IMR-90 (cell line): ENCODE results near the gene FBN1. TPM values are rescaled to one million over a fixed set of nuclear protein-coding genes. Genes with fewer than 3 reads are reported as not detected.

Source experiments
- ATAC-seq: fragments of 200-7000 bp; cut with Tn5 transposase; 2 replicates; pipeline ENCODE4 v1.9.1; 2020; ENCODE audit warnings: low read depth, mild to moderate bottlenecking, moderate library complexity
- BruUV-seq: library from RNA; stranded (reverse); fragments of 400-500 nt; replicated peaks from 2 replicates; lab custom pipeline; 2021; lab: Mats Ljungman, UMichigan
- CTCF ChIA-PET: fragments of 300-600 bp; formaldehyde crosslinking; extraction: SDS; loops from one replicate; lab custom pipeline; 2021; ENCODE audit warnings: antibody characterized with exemption; lab: Yijun Ruan, JAX
- POLR2A ChIA-PET: fragments of 300-600 bp; sonication (Branson Sonifier 250); formaldehyde crosslinking; loops from one replicate; lab custom pipeline; 2022; ENCODE audit warnings: antibody characterized with exemption; ENCODE audit not compliant: unreplicated experiment; lab: Charles Lee
- DNase-seq: peaks from one replicate; pipeline ENCODE4 v3.0.0; 2013
- H2AFZ ChIP-seq: replicated peaks from 2 replicates; pipeline ENCODE3; 2013; ENCODE audit warnings: low read length, mild to moderate bottlenecking; ENCODE audit not compliant: poor library complexity
- H2AK5ac ChIP-seq: 2 replicates; pipeline ENCODE4 v1.6.1; 2013; ENCODE audit warnings: low read depth, low read length, inconsistent platforms
- H2AK9ac ChIP-seq: replicated peaks from 2 replicates; pipeline ENCODE3; 2013; ENCODE audit warnings: mild to moderate bottlenecking, low read depth, low read length, moderate library complexity; ENCODE audit not compliant: poor library complexity
- H2BK120ac ChIP-seq: 2 replicates; pipeline ENCODE4 v1.6.1; 2013; ENCODE audit warnings: low read depth, low read length, inconsistent platforms
- H2BK15ac ChIP-seq: 3 replicates; pipeline ENCODE4 v1.6.1; 2013; ENCODE audit warnings: low read depth, low read length, inconsistent platforms
- H2BK20ac ChIP-seq: 2 replicates; pipeline ENCODE4 v1.6.1; 2013; ENCODE audit warnings: low read depth, mild to moderate bottlenecking, inconsistent platforms, low read length, moderate library complexity
- H2BK5ac ChIP-seq: 2 replicates; pipeline ENCODE4 v1.6.1; 2013; ENCODE audit warnings: mild to moderate bottlenecking, low read depth, low read length, inconsistent platforms; ENCODE audit not compliant: poor library complexity, severe bottlenecking
- H3K14ac ChIP-seq: replicated peaks from 2 replicates; pipeline ENCODE4 v1.6.1; 2013; ENCODE audit warnings: low read depth, low read length, inconsistent platforms
- H3K18ac ChIP-seq: 2 replicates; pipeline ENCODE4 v1.6.1; 2013; ENCODE audit warnings: low read depth, low read length, control low read depth
- H3K23ac ChIP-seq: 2 replicates; pipeline ENCODE4 v1.6.1; 2013; ENCODE audit warnings: low read depth, low read length, inconsistent platforms
- H3K27ac ChIP-seq: 2 replicates; pipeline ENCODE4 v1.5.1; 2013; ENCODE audit warnings: mild to moderate bottlenecking, control low read depth, low read length; ENCODE audit not compliant: insufficient read depth
- H3K27me3 ChIP-seq: 2 replicates; pipeline ENCODE4 v1.6.1; 2013; ENCODE audit warnings: low read length; ENCODE audit not compliant: control insufficient read depth, insufficient read depth
- H3K36me3 ChIP-seq: 2 replicates; pipeline ENCODE4 v1.6.1; 2013; ENCODE audit warnings: low read length, mixed read lengths; ENCODE audit not compliant: control insufficient read depth, insufficient read depth
- H3K4ac ChIP-seq: 2 replicates; pipeline ENCODE4 v1.6.1; 2013; ENCODE audit warnings: low read depth, low read length, inconsistent platforms
- H3K4me1 ChIP-seq: 2 replicates; pipeline ENCODE4 v1.6.1; 2013; ENCODE audit warnings: low read length, mixed read lengths; ENCODE audit not compliant: control insufficient read depth, insufficient read depth
- H3K4me2 ChIP-seq: 2 replicates; pipeline ENCODE4 v1.6.1; 2013; ENCODE audit warnings: low read depth, mild to moderate bottlenecking, control low read depth, low read length, moderate library complexity
- H3K4me3 ChIP-seq: 2 replicates; pipeline ENCODE4 v1.5.1; 2013; ENCODE audit warnings: low read depth, mild to moderate bottlenecking, control low read depth, low read length, moderate library complexity; ENCODE audit not compliant: insufficient read depth
- H3K56ac ChIP-seq: 2 replicates; pipeline ENCODE4 v1.6.1; 2013; ENCODE audit warnings: low read length, inconsistent platforms; ENCODE audit not compliant: insufficient read depth; ENCODE audit errors: extremely low read depth
- H3K79me1 ChIP-seq, 2 experiments: 2 replicates each; pipeline ENCODE4 v1.6.1; 2013; ENCODE audit warnings: low read length in 2 of 2, inconsistent platforms in 1 of 2, low read depth in 1 of 2
- H3K9ac ChIP-seq: 2 replicates; pipeline ENCODE4 v1.6.1; 2013; ENCODE audit warnings: low read depth, low read length, control low read depth
- H3K9me1 ChIP-seq: 2 replicates; pipeline ENCODE4 v1.6.1; 2013; ENCODE audit warnings: low read length, inconsistent platforms; ENCODE audit not compliant: insufficient read depth
- H3K9me3 ChIP-seq: 2 replicates; pipeline ENCODE4 v1.6.1; 2013; ENCODE audit warnings: low read length; ENCODE audit not compliant: control insufficient read depth, insufficient read depth
- H4K20me1 ChIP-seq: 2 replicates; pipeline ENCODE4 v1.6.1; 2013; ENCODE audit warnings: low read length, inconsistent platforms; ENCODE audit not compliant: insufficient read depth
- H4K5ac ChIP-seq: 2 replicates; pipeline ENCODE4 v1.6.1; 2013; ENCODE audit warnings: mild to moderate bottlenecking, low read depth, low read length, control low read depth
- H4K8ac ChIP-seq, 2 experiments: 2 replicates each; pipeline ENCODE4 v1.6.1; 2013; ENCODE audit warnings: low read depth in 2 of 2, low read length in 2 of 2, control low read depth in 1 of 2, inconsistent platforms in 1 of 2
- H4K91ac ChIP-seq: 2 replicates; pipeline ENCODE4 v1.6.1; 2013; ENCODE audit warnings: low read depth, low read length, inconsistent platforms; ENCODE audit not compliant: insufficient read depth
- ELK1 ChIP-seq: fragments of 150-350 bp; IDR thresholded peaks from 2 replicates; pipeline ENCODE4 v1.6.1; 2016; ENCODE audit warnings: low read depth, mild to moderate bottlenecking, low read length, moderate library complexity, borderline replicate concordance
- NFE2L2 ChIP-seq: fragments of 150-350 bp; IDR thresholded peaks from 2 replicates; pipeline ENCODE4 v1.6.1; 2016; ENCODE audit warnings: low read depth, mild to moderate bottlenecking, low read length
- RFX5 ChIP-seq: IDR thresholded peaks from 2 replicates; pipeline ENCODE4 v1.8.0; 2012; ENCODE audit warnings: low read depth, mild to moderate bottlenecking, low read length, moderate library complexity
- USF2 ChIP-seq: fragments of 150-350 bp; IDR thresholded peaks from 2 replicates; pipeline ENCODE4 v1.6.1; 2017; ENCODE audit warnings: mild to moderate bottlenecking, antibody characterized with exemption, low read length, low read depth
- WGBS, 2 experiments: methylation state at CpG; one replicate each; pipeline versions ENCODE4 v1.1.5 to v1.1.7; 2013; ENCODE audit warnings: missing lambda C conversion rate in 2 of 2; ENCODE audit not compliant: insufficient read length in 1 of 2; ENCODE audit errors: extremely low coverage in 2 of 2; 5-methylcytosine and 5-hydroxymethylcytosine counted together
- dilution Hi-C: fragments of 300-500 bp; cut with HindIII; formaldehyde crosslinking; loops from one replicate; pipeline ENCODE4 v1.14.3; 2018; ENCODE audit warnings: low sequenced_read_pairs; ENCODE audit not compliant: unreplicated experiment
- in situ Hi-C: fragments of 300-500 bp; cut with MboI; formaldehyde crosslinking; loops from 3 replicates; pipeline ENCODE4 v1.14.3; 2019; ENCODE audit warnings: low sequenced_read_pairs, inconsistent platforms, mixed read lengths
- intact Hi-C: fragments of 100-400 bp; cut with micrococcal nuclease; formaldehyde crosslinking; loops from 2 replicates; pipeline ENCODE4 v1.10.0; 2022
- polyA plus RNA-seq, 3 experiments: library from polyadenylated mRNA; depleted of rRNA; stranded (reverse); fragments of >200 nt; gene quantifications; 2 replicates each; pipeline ENCODE4 v1.2.3, GENCODE V29; 2012; ENCODE audit warnings: low replicate concordance in 1 of 3
- total RNA-seq: library from RNA; depleted of rRNA; stranded (reverse); fragments of >200 nt; gene quantifications from 2 replicates; pipeline ENCODE4 v1.2.3, GENCODE V29; 2012

The FBN1 gene
- total and polyA plus RNA-seq, 2 of the 4 experiments (the other 2 are of a cell fraction): 134 to 283 TPM

- TF ChIP-seq RFX5 (no peak), ELK1 (no peak), NFE2L2 (no peak), USF2 (no peak)
- BruUV-seq: no TSS peak
- intact Hi-C loops: no loop called here
These were observed 165.8 kb downstream of the FBN1 start for GRCh38 chr15:48479751-48480150.

More at GRCh38 chr15:48479751-48480150, 165.8 kb downstream of the FBN1 start:
- Histone ChIP-seq H3K36me3 (peaks cover 24% of the 10 kb centered on the region), H3K4me3 (no peak overlapping the region), H2AK5ac (peak overlapping the region; percentile 36; the same call in 1 of the 2 replicates), H3K18ac (no peak overlapping the region), H3K9ac (no peak overlapping the region), H3K56ac (peak overlapping the region; percentile 43; the same call in 1 of the 2 replicates), H3K14ac (no peak overlapping the region), H2BK5ac (no peak overlapping the region), H2BK20ac (no peak overlapping the region), H4K5ac (no peak overlapping the region), H2AFZ (no peak overlapping the region), H3K79me1 (peaks cover 10 to 37% of the 10 kb centered on the region in 2 experiments; a peak in 3 of 4 replicates), H2BK120ac (no peak overlapping the region), H3K27me3 (no peaks in the 10 kb centered on the region), H2AK9ac (no peak overlapping the region), H4K20me1 (no peaks in the 10 kb centered on the region), H3K9me3 (no peaks in the 10 kb centered on the region), H4K8ac (peak overlapping the region in 1 of 2 experiments; percentile 6; a peak in 1 of 4 replicates), H3K4me2 (no peak overlapping the region), H4K91ac (peak overlapping the region; percentile 13; the same call in 1 of the 2 replicates), H3K9me1 (peaks cover 3% of the 10 kb centered on the region; the same call in 1 of the 2 replicates), H3K27ac (no peak overlapping the region), H3K4ac (no peak overlapping the region), H3K23ac (no peak overlapping the region), H3K4me1 (peaks cover 3% of the 10 kb centered on the region; the same call in 1 of the 2 replicates), H2BK15ac (no peak overlapping the region)
- ChIA-PET POLR2A (interaction anchor here (0.6 kb wide), 1 partner anchor 158 kb away, joined by 5 read pairs; no protein-coding TSS in a partner anchor), CTCF (interaction anchor here (0.9 to 1.2 kb wide), 2 partner anchors 40 to 122 kb away, joined by 3 read pairs; no protein-coding TSS in a partner anchor)
- no peak for DNase-seq
- dilution Hi-C loops (no loop called here), in situ Hi-C loops (no loop called here)
- no CpG with 5 or more reads among the region's 2 CpGs for WGBS, 2 experiments
- ATAC-seq: no peak
